WTC11 (cell line): ENCODE measurements around the gene SLIT3.

Source experiments
- AFF4 ChIP-seq: sonication (generic); formaldehyde crosslinking; IDR thresholded peaks from 2 replicates; pipeline ENCODE4 v1.8.1; 2023; ENCODE audit warnings: mild to moderate bottlenecking, missing genetic modification reagents, borderline replicate concordance
- KAT7 ChIP-seq: sonication (generic); formaldehyde crosslinking; IDR thresholded peaks from 2 replicates; pipeline ENCODE4 v1.8.1; 2023; ENCODE audit warnings: missing genetic modification reagents, mild to moderate bottlenecking, borderline replicate concordance
- NFE2L1 ChIP-seq: sonication (generic); formaldehyde crosslinking; IDR thresholded peaks from 2 replicates; pipeline ENCODE4 v1.8.1; 2023; ENCODE audit warnings: missing genetic modification reagents
- ZNF425 ChIP-seq: fragments of 250-450 bp; sonication (Bioruptor Pico); conservative IDR thresholded peaks from 2 replicates; pipeline ENCODE4 v1.9.0; 2021; ENCODE audit warnings: mild to moderate bottlenecking
- TF ChIP-seq, protein P1 (sequence below): fragments of 200-600 bp; IDR thresholded peaks from 2 replicates; pipeline ENCODE4 v1.8.0; 2022; ENCODE audit warnings: antibody characterized with exemption
- TF ChIP-seq, protein P2 (sequence below): sonication (generic); formaldehyde crosslinking; IDR thresholded peaks from 2 replicates; pipeline ENCODE4 v1.8.1; 2023; ENCODE audit warnings: mild to moderate bottlenecking, missing genetic modification reagents, moderate library complexity

- TF ChIP-seq, protein P1, sequence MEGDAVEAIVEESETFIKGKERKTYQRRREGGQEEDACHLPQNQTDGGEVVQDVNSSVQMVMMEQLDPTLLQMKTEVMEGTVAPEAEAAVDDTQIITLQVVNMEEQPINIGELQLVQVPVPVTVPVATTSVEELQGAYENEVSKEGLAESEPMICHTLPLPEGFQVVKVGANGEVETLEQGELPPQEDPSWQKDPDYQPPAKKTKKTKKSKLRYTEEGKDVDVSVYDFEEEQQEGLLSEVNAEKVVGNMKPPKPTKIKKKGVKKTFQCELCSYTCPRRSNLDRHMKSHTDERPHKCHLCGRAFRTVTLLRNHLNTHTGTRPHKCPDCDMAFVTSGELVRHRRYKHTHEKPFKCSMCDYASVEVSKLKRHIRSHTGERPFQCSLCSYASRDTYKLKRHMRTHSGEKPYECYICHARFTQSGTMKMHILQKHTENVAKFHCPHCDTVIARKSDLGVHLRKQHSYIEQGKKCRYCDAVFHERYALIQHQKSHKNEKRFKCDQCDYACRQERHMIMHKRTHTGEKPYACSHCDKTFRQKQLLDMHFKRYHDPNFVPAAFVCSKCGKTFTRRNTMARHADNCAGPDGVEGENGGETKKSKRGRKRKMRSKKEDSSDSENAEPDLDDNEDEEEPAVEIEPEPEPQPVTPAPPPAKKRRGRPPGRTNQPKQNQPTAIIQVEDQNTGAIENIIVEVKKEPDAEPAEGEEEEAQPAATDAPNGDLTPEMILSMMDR, result no peak
- no peak for TF ChIP-seq ZNF425
- TF ChIP-seq, protein P2, sequence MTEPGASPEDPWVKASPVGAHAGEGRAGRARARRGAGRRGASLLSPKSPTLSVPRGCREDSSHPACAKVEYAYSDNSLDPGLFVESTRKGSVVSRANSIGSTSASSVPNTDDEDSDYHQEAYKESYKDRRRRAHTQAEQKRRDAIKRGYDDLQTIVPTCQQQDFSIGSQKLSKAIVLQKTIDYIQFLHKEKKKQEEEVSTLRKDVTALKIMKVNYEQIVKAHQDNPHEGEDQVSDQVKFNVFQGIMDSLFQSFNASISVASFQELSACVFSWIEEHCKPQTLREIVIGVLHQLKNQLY (CRISPR knock-in tag), result no peak
- TF ChIP-seq KAT7, result no peak
- TF ChIP-seq AFF4, result no peak
- TF ChIP-seq NFE2L1 (CRISPR knock-in tag), result no peak
These were observed 46.8 kb upstream of the SLIT3 start for GRCh38 chr5:169347786-169348185.
